Smooth muscle cell of the brain vasculature (primary cell): Measurements from ENCODE around the gene NPTX1.

Source experiments
- DNase-seq: peaks from one replicate; pipeline ENCODE4 v3.0.0-alpha.2; 2012; ENCODE audit warnings: low read depth, low spot score

The NPTX1 gene

GRCh38 chr17:80460429-80460834 is 16.0 kb downstream of the NPTX1 start:
- no peak for DNase-seq

GRCh38 chr17:80459234-80459633 is 17.2 kb downstream of the NPTX1 start:
- DNase-seq = no peak

DNA sequence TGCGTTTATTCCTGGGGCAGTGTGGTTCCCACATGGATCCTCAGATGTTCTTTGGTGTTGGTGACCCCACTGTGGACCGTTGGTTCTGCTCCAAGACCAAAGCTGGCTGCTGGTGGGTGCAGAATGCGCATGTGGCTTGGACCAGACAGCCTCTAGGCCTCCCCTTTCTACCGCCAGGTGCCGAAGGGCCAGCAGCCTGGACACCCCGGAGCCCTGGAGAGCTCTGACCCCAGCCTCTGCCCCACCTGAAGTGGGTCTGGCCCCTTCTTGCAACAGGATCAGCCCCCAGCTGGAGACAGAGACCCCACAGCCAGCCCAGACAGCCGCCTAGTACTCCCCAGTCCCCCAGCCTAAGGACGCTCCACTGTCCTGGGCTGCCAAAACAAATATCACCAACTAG is 18.4 kb downstream of the NPTX1 start:
- no peak for DNase-seq

- DNase-seq = no peak
Measured at GRCh38 chr17:80457236-80457856, 19.1 kb downstream of the NPTX1 start.

DNA sequence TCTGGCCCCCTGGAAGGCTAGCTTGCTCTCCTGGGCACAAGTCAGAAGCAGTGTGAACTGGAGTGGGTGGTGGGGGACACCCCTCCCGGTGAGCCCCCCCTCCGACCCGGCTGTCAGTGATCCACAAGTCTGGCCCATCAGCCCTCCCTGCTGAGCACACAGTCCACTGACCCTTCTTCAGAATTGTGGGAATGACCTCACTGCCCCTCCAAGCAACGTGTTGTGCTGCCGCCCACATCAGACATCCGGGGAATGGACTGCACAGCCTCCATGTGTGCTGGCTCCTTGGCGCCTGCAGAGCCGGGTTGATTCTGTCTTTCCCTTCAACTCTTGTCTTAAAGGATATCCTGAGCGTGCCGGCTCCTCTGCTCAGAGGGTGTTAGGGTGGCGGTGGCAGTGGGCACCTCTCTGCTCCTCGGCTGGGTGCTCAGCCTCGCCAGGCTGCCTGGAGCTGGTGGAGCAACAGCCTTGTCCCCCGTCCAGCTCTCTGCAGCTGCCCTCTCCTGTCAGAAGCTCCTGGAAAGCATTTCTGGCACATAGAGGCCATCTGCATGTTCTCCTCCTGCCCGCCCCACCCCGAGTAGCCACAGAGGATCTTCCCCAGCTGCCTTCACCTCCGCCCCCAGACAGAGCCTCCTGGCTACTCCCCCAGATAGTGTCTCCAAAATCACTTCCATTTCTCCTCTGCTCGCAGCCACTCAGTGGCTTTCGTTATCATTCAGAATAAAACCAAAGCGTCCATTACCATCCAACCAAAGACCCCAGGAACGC is 19.8 kb downstream of the NPTX1 start:
- no peak for DNase-seq

GRCh38 chr17:80455784-80456183 is 20.6 kb downstream of the NPTX1 start:
- no peak for DNase-seq

GRCh38 chr17:80455336-80455710 is 21.1 kb downstream of the NPTX1 start:
- no peak for DNase-seq

DNA sequence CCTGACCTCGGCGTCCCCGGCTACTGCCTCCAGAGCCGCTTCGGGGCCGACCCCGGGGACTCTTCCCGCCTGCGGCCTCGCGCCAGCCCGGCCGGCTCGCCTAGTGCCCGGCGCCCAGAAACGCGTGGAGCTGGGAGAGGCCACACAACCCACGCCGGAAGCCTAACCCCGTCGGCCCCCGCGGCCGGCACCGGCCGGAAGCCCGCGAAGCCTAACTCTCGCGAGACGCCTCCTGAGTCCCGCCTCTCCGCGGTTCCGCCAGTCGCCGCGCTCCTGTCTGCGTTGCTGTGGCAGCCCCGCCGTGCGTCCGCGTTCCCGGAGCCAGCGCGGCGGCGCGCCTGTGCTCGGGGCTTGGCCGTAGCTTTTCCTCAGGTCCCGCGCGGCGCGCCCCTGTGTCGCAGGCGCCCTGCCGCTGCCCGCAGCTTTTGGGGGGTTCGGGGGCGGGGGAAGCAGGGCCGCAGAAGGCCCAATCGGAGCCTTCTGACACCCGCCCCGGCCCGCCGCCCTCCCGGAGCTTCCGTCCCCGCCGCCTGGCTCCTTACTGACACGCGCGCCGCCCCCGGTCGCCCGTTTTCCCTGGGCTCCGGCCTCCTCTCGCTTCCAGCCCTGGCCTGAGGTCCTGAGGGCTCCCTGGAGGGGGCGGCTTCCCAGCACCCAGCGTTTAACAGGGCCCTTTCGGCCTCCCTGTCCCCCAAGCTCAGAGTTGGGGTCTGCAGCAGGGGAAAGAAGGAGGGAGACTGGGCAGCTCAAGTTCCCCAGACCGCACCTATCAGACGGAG is 21.7 kb downstream of the NPTX1 start:
- peak; percentile 88 for DNase-seq

- no peak for DNase-seq
Measured at GRCh38 chr17:80453998-80454556, 22.3 kb downstream of the NPTX1 start.

- no peak for DNase-seq
Measured at GRCh38 chr17:80453126-80453997, 23.0 kb downstream of the NPTX1 start.

DNA sequence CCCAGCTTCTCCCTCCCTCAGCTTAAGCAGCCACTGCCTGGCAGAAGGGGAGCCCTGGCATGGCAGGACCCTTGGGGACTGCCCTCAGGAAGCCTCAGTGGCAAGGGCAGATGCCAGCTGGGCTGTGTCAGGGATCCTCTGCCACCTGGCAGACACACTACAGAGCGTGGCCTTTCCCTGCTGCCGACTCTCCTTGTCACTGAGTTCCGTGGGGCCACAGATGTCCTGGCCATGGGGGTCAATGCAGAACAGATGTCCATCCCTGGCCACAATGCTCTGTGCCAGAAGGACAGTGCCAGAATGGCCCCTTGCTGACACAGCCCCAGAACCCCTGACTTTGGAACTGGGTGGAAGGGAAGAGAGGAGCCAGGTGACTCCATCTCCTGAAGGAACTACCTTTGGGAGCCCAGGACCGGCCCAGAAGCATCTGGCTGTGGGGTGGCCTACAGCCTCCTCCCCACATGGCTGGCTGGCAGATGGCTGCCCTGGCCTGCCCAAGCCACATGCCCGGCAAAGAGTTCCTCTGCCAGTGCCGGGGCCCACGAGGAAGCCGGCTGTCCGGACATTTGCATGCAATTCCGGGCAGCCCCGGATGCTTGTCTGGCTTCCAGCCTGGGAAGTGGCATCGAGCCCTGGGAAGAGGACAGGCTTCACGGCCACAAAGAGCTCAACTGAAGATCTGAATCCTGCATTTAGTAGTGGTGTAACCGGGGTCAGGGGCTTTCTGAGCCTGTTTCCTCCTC is 24.1 kb downstream of the NPTX1 start:
- no peak for DNase-seq

DNA sequence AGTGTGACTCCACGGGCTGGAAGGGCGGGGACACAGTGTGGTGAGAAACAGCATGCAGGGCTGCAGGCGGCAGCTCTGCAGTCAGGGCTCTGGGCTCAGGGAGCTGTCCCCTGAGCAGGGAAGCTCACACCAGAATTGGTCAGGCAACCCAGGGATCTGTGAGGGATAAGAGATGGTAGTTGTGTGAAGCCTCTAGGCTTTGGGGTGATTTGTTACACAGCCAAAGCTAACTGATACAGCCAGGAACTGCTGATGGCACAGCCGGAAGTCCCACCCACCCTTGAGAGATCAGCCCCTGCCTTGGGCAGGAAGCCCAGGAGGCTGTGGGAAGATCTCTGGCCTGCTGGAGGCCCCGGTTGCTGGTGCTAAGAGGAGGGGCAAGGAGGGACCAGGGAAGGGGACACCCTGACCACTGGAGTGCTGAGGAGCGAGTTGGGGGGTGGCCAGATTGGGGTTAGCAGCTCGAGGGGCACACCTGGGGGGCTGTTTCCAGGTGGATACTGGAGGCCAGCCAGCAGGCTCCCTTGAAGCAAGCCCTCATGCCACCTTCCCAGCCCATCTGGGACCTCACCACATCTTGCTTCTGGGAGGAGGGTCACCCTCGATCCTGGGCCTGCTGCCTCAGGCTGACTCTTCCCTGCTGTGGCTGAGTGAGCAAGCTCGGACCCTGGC is 25.2 kb downstream of the NPTX1 start:
- no peak for DNase-seq

DNA sequence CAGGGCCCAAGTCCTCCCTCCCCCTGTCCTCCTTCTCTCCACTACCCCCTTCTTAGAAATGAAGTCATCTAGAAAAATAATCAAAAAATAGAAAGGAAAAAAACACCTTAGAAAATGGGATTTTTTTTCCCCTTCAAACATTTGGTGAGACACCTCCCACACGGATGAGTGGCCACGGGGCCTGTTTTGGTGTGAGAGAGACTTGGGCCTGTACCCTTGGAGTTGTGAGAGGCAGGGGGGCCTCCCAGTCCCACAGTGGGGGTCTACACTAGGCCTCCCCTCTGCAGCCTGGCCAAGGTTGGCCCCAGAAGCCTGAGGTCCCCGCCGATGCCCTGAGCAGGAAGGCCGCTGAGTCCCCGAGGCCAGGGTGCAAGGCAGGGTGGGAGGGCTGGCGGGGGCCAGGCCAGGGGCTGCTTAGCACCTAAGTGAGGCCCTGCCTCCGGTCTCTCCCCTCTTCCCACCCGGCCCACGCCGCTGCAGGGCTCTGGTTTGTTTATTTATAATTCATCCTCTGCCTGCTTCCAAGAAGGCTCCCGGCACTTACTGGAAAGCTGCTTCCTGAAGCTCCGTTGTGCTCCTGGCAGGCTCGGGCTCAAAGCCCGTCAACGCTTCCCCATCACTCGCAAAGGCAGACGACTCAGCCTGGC is 26.4 kb downstream of the NPTX1 start:
- DNase-seq = no peak

DNA sequence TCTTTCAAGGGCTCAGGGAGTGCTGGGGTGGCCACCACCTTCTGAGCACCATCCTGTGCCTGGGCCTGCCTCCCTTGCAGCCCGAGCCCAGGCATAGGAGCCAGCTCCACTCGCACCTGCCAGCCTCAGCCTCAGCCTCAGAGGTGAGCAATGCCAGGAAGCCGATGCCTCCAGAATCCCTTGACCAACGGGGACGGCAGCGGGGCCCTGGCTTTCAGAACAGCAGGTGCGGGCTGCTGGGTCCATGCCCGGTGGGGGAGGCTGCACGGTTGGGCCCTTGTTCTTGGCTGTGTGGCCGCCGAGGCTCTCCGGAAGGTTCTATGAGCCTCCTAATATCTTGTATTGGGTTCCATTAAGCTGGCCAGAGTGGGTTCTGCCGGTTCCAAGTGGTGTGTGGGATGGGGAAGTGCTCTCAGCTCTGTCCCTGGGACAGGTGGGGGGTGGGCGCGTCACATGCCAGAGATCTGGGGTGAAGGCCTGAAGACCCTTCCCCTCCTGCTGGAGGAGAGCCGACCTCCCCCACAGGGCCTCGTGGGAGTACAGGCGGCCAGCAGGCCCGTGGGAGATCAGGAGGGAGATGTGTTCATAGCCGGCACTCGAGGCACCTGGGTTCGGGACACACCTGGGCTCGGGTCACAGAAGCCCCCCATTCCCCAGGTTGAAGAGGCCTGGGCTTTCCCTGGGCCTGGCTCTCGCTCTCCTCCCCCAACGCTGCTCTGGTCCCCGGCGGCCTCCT is 27.0 kb downstream of the NPTX1 start:
- no peak for DNase-seq

DNA sequence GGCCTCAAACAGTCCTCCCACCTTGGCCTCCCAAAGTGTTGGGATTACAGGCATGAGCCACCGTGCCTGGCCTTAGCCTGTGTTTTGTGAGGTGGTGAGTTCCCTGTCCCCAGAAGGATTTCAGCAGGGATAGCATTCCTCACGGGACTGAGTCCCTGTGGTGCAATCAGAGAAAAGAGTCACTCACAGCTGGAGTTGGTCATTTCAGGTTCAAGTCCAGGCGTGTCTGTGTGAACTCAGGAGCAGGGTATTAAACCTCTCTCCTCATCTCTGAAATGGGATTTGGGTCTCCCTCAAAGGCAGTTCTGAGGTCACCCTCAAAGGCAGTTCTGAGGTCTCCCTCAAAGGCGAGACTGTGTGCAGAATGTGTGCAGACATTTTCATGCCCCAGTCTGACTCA is 28.6 kb downstream of the NPTX1 start:
- DNase-seq = no peak

GRCh38 chr17:80446645-80447405 is 29.6 kb downstream of the NPTX1 start:
- no peak for DNase-seq

DNA sequence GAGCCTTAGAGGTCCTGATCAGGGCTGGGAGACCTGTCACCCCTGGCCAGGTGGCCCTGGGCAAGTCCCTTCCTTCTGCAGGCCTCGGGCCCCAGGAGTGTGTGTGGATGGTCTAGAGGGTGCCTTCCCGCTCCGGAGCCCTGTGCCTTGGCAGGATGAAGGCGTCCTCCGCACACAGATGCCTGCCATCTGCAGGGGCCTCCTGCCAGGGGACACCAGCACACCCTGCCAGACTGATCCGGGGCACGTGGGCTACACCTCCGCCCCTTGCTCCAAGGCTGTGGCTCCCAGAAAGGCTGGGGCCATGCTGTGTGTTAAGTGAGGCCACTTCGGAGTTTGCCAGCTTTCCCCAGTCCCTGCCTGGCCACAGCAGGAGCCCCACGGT is 30.7 kb downstream of the NPTX1 start:
- DNase-seq = no peak

GRCh38 chr17:80445007-80445725 is 31.2 kb downstream of the NPTX1 start:
- no peak for DNase-seq
